DMS53 (cell line): Measurements from ENCODE around the gene RAE1.

Source experiments
- DNase-seq: peaks from one replicate; lab custom pipeline; 2025; lab: John Stamatoyannopoulos, UW

Gene RAE1

GRCh38 chr20:57400821-57401564 lies 49.9 kb downstream of the RAE1 start:
- no peak for DNase-seq

GRCh38 chr20:57401565-57401918 lies 50.5 kb downstream of the RAE1 start:
- no peak for DNase-seq

GRCh38 chr20:57402206-57403125 lies 51.4 kb downstream of the RAE1 start:
- DNase-seq: no peak

GRCh38 chr20:57403216-57403615 lies 52.2 kb downstream of the RAE1 start:
- no peak for DNase-seq

- DNase-seq: no peak
Observed at GRCh38 chr20:57404006-57404405, 53.0 kb downstream of the RAE1 start.

GRCh38 chr20:57404419-57405072 lies 53.5 kb downstream of the RAE1 start:
- DNase-seq: no peak

GRCh38 chr20:57405236-57406016 lies 54.4 kb downstream of the RAE1 start:
- no peak for DNase-seq

GRCh38 chr20:57407541-57407956 lies 56.5 kb downstream of the RAE1 start:
- DNase-seq: no peak

- DNase-seq: no peak
Observed at GRCh38 chr20:57408131-57408530, 57.1 kb downstream of the RAE1 start.

- no peak for DNase-seq
Observed at GRCh38 chr20:57408536-57409233, 57.6 kb downstream of the RAE1 start.

GRCh38 chr20:57409316-57409671 lies 58.2 kb downstream of the RAE1 start:
- no peak for DNase-seq

- no peak for DNase-seq
Observed at GRCh38 chr20:57409672-57410397, 58.8 kb downstream of the RAE1 start.

GRCh38 chr20:57410398-57410920 lies 59.4 kb downstream of the RAE1 start:
- DNase-seq: no peak

GRCh38 chr20:57410924-57411323 lies 59.9 kb downstream of the RAE1 start:
- no peak for DNase-seq

- DNase-seq: no peak
Observed at GRCh38 chr20:57411406-57412283, 60.6 kb downstream of the RAE1 start.

GRCh38 chr20:57412347-57413029 lies 61.4 kb downstream of the RAE1 start:
- no peak for DNase-seq

GRCh38 chr20:57413986-57414385 lies 62.9 kb downstream of the RAE1 start:
- no peak for DNase-seq

GRCh38 chr20:57414867-57415592 lies 64.0 kb downstream of the RAE1 start:
- DNase-seq: no peak
